SK-N-SH (cell line): ENCODE data around the gene SV2B. TPM values are rescaled to one million over a fixed set of nuclear protein-coding genes. Genes with fewer than 3 reads are reported as not detected.
"Not testable (repeated sequence)": the region's sequence is repeated elsewhere in the genome, so short reads cannot be mapped to it uniquely, and the experiment has no call there.

Experiments used
- CTCF ChIA-PET: fragments of 300-600, 350-600 bp; formaldehyde crosslinking; extraction: SDS; loops from one replicate; lab custom pipeline; 2021; lab: Yijun Ruan, JAX
- POLR2A ChIA-PET: fragments of 350-600 bp; sonication (Branson Sonifier 250); formaldehyde crosslinking; extraction: SDS; loops from one replicate; lab custom pipeline; 2020; ENCODE audit warnings: antibody characterized with exemption, inconsistent platforms; lab: Yijun Ruan, JAX
- DNase-seq: peaks from one replicate; pipeline ENCODE4 v3.0.0; 2012
- H2AFZ ChIP-seq: fragments of 200-600 bp; sonication (generic); 2 replicates; pipeline ENCODE4 v1.8.1; 2016; ENCODE audit warnings: antibody characterized with exemption, mild to moderate bottlenecking, low read depth
- H3F3A ChIP-seq: fragments of 200-600 bp; sonication (generic); replicated peaks from 2 replicates; pipeline ENCODE3; 2016; ENCODE audit warnings: antibody characterized with exemption, mild to moderate bottlenecking; ENCODE audit not compliant: insufficient read depth
- H3K27ac ChIP-seq, 2 experiments: fragments of 200-500 bp in 1 of 2; fragments of 200-600 bp in 1 of 2; sonication (Bioruptor generic) in 1 of 2; sonication (generic), shearing (Covaris generic) in 1 of 2; 2 replicates each; pipeline versions ENCODE4 v1.5.1 to v1.6.1; 2014 to 2016; ENCODE audit warnings: low read depth in 2 of 2, inconsistent platforms in 1 of 2, low read length in 1 of 2, mild to moderate bottlenecking in 1 of 2, mixed read lengths in 1 of 2
- H3K27me3 ChIP-seq: fragments of 200-600 bp; sonication (generic), shearing (Covaris generic); 2 replicates; pipeline ENCODE4 v1.6.1; 2016; ENCODE audit warnings: mixed run types; ENCODE audit not compliant: insufficient read depth
- H3K36me3 ChIP-seq, 2 experiments: fragments of 200-500 bp in 1 of 2; fragments of 200-600 bp in 1 of 2; sonication (Bioruptor generic) in 1 of 2; sonication (generic) in 1 of 2; replicated peaks in 1 of 2; 2 replicates each; pipeline versions ENCODE3 to v1.5.1; 2014 to 2016; ENCODE audit warnings: low read length in 1 of 2, mild to moderate bottlenecking in 1 of 2; ENCODE audit not compliant: insufficient read depth in 2 of 2, control insufficient read depth in 1 of 2
- H3K4me1 ChIP-seq, 2 experiments: fragments of 200-500 bp in 1 of 2; fragments of 200-600 bp in 1 of 2; sonication (Bioruptor generic) in 1 of 2; sonication (generic), shearing (Covaris generic) in 1 of 2; 2 replicates each; pipeline versions ENCODE4 v1.5.1 to v1.6.1; 2014 to 2016; ENCODE audit warnings: low read depth in 1 of 2, low read length in 1 of 2, mixed run types in 1 of 2; ENCODE audit not compliant: insufficient read depth in 2 of 2, control insufficient read depth in 1 of 2
- H3K4me2 ChIP-seq: fragments of 200-600 bp; sonication (generic), shearing (Covaris generic); 2 replicates; pipeline ENCODE4 v1.6.1; 2017; ENCODE audit warnings: mixed run types
- H3K4me3 ChIP-seq, 2 experiments: fragments of 200-500 bp in 1 of 2; fragments of 200-600 bp in 1 of 2; sonication (Bioruptor generic) in 1 of 2; sonication (generic), shearing (Covaris generic) in 1 of 2; 2 replicates each; pipeline versions ENCODE4 v1.5.1 to v1.8.1; 2014 to 2016; ENCODE audit warnings: low read depth in 2 of 2, inconsistent platforms in 1 of 2, low read length in 1 of 2, mild to moderate bottlenecking in 1 of 2, mixed read lengths in 1 of 2, moderate library complexity in 1 of 2
- H3K79me2 ChIP-seq: fragments of 200-600 bp; sonication (generic); 2 replicates; pipeline ENCODE4 v1.8.1; 2017; ENCODE audit warnings: mild to moderate bottlenecking; ENCODE audit not compliant: insufficient read depth
- H3K9ac ChIP-seq: fragments of 200-600 bp; sonication (generic); 2 replicates; pipeline ENCODE4 v1.6.1; 2017; ENCODE audit warnings: mixed run types
- H3K9me2 ChIP-seq: fragments of 200-600 bp; sonication (generic); 2 replicates; pipeline ENCODE4 v1.6.1; 2017; ENCODE audit warnings: mixed run types
- H3K9me3 ChIP-seq: fragments of 200-600 bp; sonication (generic); 2 replicates; pipeline ENCODE4 v1.6.1; 2017; ENCODE audit warnings: mixed run types, mild to moderate bottlenecking, moderate library complexity
- H4K20me1 ChIP-seq: fragments of 200-600 bp; sonication (generic); 2 replicates; pipeline ENCODE4 v1.6.1; 2017; ENCODE audit warnings: mild to moderate bottlenecking, mixed run types; ENCODE audit not compliant: insufficient read depth
- CHD2 ChIP-seq: fragments of 150-350 bp; IDR thresholded peaks from 2 replicates; pipeline ENCODE4 v1.6.1; 2018; ENCODE audit warnings: low read length; ENCODE audit not compliant: partially characterized antibody
- FOSL2 ChIP-seq: IDR thresholded peaks from 2 replicates; pipeline ENCODE4 v1.4.0; 2012; ENCODE audit warnings: low read depth, mild to moderate bottlenecking, moderate library complexity, borderline replicate concordance
- FOXM1 ChIP-seq: IDR thresholded peaks from 2 replicates; pipeline ENCODE4 v1.4.0; 2012; ENCODE audit warnings: low read depth, mild to moderate bottlenecking
- POLR2AphosphoS5 ChIP-seq: IDR thresholded peaks from 2 replicates; pipeline ENCODE4 v1.6.1; 2012; ENCODE audit warnings: low read depth, low read length
- SIN3A ChIP-seq: IDR thresholded peaks from 2 replicates; pipeline ENCODE4 v1.6.1; 2012; ENCODE audit warnings: low read depth, mild to moderate bottlenecking, low read length, moderate library complexity, borderline replicate concordance
- WGBS: methylation state at CpG from one replicate; pipeline ENCODE4 v1.1.6; 2017; ENCODE audit warnings: low lambda C conversion rate; 5-methylcytosine and 5-hydroxymethylcytosine counted together
- polyA plus RNA-seq, 3 experiments: library from polyadenylated mRNA; depleted of rRNA; stranded (reverse); fragments of >200 nt; gene quantifications; 2 replicates each; pipeline ENCODE4 v1.2.3, GENCODE V29; 2012
- TF ChIP-seq, protein P1 (sequence below): fragments of 150-350 bp; IDR thresholded peaks from 2 replicates; pipeline ENCODE4 v1.6.1; 2016; ENCODE audit warnings: mild to moderate bottlenecking, low read depth, low read length
- TF ChIP-seq, protein P2 (sequence below): IDR thresholded peaks from 2 replicates; pipeline ENCODE4 v1.4.0; 2012; ENCODE audit warnings: low read depth, borderline replicate concordance
- TF ChIP-seq, protein P3 (sequence below): IDR thresholded peaks from 2 replicates; pipeline ENCODE4; 2012

SV2B gene
- polyA plus RNA-seq, 1 of the 3 experiments (the other 2 are of a cell fraction) = not detected

GRCh38 chr15:91342097-91342496 lies 242.0 kb downstream of the SV2B start:
- ChIA-PET POLR2A (no interaction called here), CTCF (interaction anchor here (2.0 kb wide), 1 partner anchor 9 kb away, joined by 6 read pairs; no protein-coding TSS in a partner anchor)
- DNase-seq = no peak
- H3K27ac ChIP-seq = no peak overlapping the region
- H3K79me2 ChIP-seq = no peaks in the 10 kb centered on the region
- H3K4me3 ChIP-seq = no peak overlapping the region
- no peak overlapping the region for H3K9ac ChIP-seq
- TF ChIP-seq, protein P1, sequence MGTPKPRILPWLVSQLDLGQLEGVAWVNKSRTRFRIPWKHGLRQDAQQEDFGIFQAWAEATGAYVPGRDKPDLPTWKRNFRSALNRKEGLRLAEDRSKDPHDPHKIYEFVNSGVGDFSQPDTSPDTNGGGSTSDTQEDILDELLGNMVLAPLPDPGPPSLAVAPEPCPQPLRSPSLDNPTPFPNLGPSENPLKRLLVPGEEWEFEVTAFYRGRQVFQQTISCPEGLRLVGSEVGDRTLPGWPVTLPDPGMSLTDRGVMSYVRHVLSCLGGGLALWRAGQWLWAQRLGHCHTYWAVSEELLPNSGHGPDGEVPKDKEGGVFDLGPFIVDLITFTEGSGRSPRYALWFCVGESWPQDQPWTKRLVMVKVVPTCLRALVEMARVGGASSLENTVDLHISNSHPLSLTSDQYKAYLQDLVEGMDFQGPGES = no peak
- TF ChIP-seq FOXM1 (no peak), POLR2AphosphoS5 (no peak), CHD2 (no peak), SIN3A (no peak), FOSL2 (no peak)
- TF ChIP-seq, protein P2, sequence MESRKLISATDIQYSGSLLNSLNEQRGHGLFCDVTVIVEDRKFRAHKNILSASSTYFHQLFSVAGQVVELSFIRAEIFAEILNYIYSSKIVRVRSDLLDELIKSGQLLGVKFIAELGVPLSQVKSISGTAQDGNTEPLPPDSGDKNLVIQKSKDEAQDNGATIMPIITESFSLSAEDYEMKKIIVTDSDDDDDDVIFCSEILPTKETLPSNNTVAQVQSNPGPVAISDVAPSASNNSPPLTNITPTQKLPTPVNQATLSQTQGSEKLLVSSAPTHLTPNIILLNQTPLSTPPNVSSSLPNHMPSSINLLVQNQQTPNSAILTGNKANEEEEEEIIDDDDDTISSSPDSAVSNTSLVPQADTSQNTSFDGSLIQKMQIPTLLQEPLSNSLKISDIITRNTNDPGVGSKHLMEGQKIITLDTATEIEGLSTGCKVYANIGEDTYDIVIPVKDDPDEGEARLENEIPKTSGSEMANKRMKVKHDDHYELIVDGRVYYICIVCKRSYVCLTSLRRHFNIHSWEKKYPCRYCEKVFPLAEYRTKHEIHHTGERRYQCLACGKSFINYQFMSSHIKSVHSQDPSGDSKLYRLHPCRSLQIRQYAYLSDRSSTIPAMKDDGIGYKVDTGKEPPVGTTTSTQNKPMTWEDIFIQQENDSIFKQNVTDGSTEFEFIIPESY = no peak
- TF ChIP-seq, protein P3, sequence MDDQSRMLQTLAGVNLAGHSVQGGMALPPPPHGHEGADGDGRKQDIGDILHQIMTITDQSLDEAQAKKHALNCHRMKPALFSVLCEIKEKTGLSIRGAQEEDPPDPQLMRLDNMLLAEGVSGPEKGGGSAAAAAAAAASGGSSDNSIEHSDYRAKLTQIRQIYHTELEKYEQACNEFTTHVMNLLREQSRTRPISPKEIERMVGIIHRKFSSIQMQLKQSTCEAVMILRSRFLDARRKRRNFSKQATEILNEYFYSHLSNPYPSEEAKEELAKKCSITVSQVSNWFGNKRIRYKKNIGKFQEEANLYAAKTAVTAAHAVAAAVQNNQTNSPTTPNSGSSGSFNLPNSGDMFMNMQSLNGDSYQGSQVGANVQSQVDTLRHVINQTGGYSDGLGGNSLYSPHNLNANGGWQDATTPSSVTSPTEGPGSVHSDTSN = no peak
- no peak overlapping the region for H2AFZ ChIP-seq
- H3F3A ChIP-seq = no peaks in the 10 kb centered on the region
- WGBS = 49% methylated on average over 7 of the region's 7 CpGs
- no peaks in the 10 kb centered on the region for H3K36me3 ChIP-seq
- no peaks in the 10 kb centered on the region for H3K9me2 ChIP-seq
- H3K9me3 ChIP-seq = no peaks in the 10 kb centered on the region
- H4K20me1 ChIP-seq = no peaks in the 10 kb centered on the region
- H3K27me3 ChIP-seq = no peaks in the 10 kb centered on the region
- H3K4me1 ChIP-seq = no peaks in the 10 kb centered on the region
- H3K4me2 ChIP-seq = no peak overlapping the region

- H3F3A ChIP-seq, H3K4me1 ChIP-seq, H3K9ac ChIP-seq, CTCF ChIA-PET, H3K4me3 ChIP-seq, H4K20me1 ChIP-seq, POLR2A ChIA-PET, H2AFZ ChIP-seq, DNase-seq, H3K27ac ChIP-seq, H3K27me3 ChIP-seq, H3K79me2 ChIP-seq, H3K4me2 ChIP-seq, H3K9me3 ChIP-seq, H3K36me3 ChIP-seq, H3K9me2 ChIP-seq: not testable (repeated sequence)
- 43% methylated on average over 3 of the region's 3 CpGs for WGBS
These were observed 244.9 kb downstream of the SV2B start for GRCh38 chr15:91344912-91345311.
